NB4 (cell line): ENCODE measurements around the gene CGNL1.

ENCODE experiments used
- DNase-seq: peaks from one replicate; pipeline ENCODE4 v3.0.0; 2010; ENCODE audit warnings: low read depth
- H3K4me3 ChIP-seq: one replicate; pipeline ENCODE4 v1.5.1; 2011; ENCODE audit warnings: mild to moderate bottlenecking, low read depth, low read length, moderate library complexity
- MYC ChIP-seq: IDR thresholded peaks from 2 replicates; pipeline ENCODE4 v1.6.1; 2011; ENCODE audit warnings: low read depth, low read length
- POLR2A ChIP-seq: IDR thresholded peaks from 2 replicates; pipeline ENCODE4 v1.6.1; 2011; ENCODE audit warnings: mild to moderate bottlenecking; ENCODE audit not compliant: insufficient read length; ENCODE audit errors: extremely low read depth
- TF ChIP-seq, protein P1 (sequence below): IDR thresholded peaks from 2 replicates; pipeline ENCODE4 v1.6.1; 2011; ENCODE audit warnings: low read depth, low read length
- TF ChIP-seq, protein P2 (sequence below): IDR thresholded peaks from one replicate; pipeline ENCODE4 v1.5.1; 2012; ENCODE audit warnings: low read depth, low read length

CGNL1 gene

GRCh38 chr15:57376696-57377477, 582 bp downstream of the CGNL1 start:
- no peak overlapping the region for H3K4me3 ChIP-seq
- peak; percentile 15 for DNase-seq
- TF ChIP-seq POLR2A, result no peak
- TF ChIP-seq, protein P1, sequence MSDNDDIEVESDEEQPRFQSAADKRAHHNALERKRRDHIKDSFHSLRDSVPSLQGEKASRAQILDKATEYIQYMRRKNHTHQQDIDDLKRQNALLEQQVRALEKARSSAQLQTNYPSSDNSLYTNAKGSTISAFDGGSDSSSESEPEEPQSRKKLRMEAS, result no peak
- TF ChIP-seq, protein P2, sequence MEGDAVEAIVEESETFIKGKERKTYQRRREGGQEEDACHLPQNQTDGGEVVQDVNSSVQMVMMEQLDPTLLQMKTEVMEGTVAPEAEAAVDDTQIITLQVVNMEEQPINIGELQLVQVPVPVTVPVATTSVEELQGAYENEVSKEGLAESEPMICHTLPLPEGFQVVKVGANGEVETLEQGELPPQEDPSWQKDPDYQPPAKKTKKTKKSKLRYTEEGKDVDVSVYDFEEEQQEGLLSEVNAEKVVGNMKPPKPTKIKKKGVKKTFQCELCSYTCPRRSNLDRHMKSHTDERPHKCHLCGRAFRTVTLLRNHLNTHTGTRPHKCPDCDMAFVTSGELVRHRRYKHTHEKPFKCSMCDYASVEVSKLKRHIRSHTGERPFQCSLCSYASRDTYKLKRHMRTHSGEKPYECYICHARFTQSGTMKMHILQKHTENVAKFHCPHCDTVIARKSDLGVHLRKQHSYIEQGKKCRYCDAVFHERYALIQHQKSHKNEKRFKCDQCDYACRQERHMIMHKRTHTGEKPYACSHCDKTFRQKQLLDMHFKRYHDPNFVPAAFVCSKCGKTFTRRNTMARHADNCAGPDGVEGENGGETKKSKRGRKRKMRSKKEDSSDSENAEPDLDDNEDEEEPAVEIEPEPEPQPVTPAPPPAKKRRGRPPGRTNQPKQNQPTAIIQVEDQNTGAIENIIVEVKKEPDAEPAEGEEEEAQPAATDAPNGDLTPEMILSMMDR, result no peak

- TF ChIP-seq, protein P2, result no peak
- TF ChIP-seq, protein P1, result no peak
- no peak for TF ChIP-seq POLR2A
- no peak overlapping the region for H3K4me3 ChIP-seq
- DNase-seq, result no peak
These were observed 1.2 kb downstream of the CGNL1 start for GRCh38 chr15:57377478-57377847.

DNA sequence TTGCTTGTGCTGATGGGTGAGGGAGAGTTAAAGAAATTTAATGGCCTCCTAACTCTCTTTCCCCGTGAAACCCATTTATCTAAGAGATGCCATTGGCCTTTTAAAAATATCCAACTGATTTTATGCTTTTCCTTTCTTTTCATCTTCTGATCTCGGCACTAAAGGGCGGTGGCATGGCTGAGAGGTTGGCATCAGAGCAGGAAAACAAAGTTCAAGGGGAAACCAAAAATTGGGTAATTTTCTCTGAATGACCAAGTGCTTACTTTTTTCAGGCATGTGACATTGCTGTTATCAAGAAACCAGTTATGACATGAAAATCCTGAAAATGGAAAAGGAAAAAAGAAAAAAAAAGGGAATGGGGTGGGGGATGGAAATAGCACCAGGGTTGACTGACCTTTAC, 3.2 kb downstream of the CGNL1 start:
- H3K4me3 ChIP-seq, result no peak overlapping the region
- DNase-seq, result no peak
- no peak for TF ChIP-seq POLR2A
- TF ChIP-seq, protein P1, result no peak
- TF ChIP-seq, protein P2, result no peak
- TF ChIP-seq MYC, result no peak

GRCh38 chr15:57380854-57381253, 4.5 kb downstream of the CGNL1 start:
- DNase-seq, result no peak
- TF ChIP-seq, protein P1, result no peak
- TF ChIP-seq, protein P2, result no peak
- TF ChIP-seq POLR2A (no peak), MYC (no peak)
- no peak overlapping the region for H3K4me3 ChIP-seq

GRCh38 chr15:57382215-57382614, 5.9 kb downstream of the CGNL1 start:
- DNase-seq, result no peak
- no peak overlapping the region for H3K4me3 ChIP-seq
- TF ChIP-seq, protein P2, result no peak
- no peak for TF ChIP-seq POLR2A
- TF ChIP-seq, protein P1, result no peak
- TF ChIP-seq MYC, result no peak
